NCI-H2227 (cell line): ENCODE data around the gene DGKQ.

Experiments used
- DNase-seq: peaks from one replicate; lab custom pipeline; 2025; ENCODE audit not compliant: unreplicated experiment; lab: John Stamatoyannopoulos, UW

Gene DGKQ, protein sequence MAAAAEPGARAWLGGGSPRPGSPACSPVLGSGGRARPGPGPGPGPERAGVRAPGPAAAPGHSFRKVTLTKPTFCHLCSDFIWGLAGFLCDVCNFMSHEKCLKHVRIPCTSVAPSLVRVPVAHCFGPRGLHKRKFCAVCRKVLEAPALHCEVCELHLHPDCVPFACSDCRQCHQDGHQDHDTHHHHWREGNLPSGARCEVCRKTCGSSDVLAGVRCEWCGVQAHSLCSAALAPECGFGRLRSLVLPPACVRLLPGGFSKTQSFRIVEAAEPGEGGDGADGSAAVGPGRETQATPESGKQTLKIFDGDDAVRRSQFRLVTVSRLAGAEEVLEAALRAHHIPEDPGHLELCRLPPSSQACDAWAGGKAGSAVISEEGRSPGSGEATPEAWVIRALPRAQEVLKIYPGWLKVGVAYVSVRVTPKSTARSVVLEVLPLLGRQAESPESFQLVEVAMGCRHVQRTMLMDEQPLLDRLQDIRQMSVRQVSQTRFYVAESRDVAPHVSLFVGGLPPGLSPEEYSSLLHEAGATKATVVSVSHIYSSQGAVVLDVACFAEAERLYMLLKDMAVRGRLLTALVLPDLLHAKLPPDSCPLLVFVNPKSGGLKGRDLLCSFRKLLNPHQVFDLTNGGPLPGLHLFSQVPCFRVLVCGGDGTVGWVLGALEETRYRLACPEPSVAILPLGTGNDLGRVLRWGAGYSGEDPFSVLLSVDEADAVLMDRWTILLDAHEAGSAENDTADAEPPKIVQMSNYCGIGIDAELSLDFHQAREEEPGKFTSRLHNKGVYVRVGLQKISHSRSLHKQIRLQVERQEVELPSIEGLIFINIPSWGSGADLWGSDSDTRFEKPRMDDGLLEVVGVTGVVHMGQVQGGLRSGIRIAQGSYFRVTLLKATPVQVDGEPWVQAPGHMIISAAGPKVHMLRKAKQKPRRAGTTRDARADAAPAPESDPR

DNA sequence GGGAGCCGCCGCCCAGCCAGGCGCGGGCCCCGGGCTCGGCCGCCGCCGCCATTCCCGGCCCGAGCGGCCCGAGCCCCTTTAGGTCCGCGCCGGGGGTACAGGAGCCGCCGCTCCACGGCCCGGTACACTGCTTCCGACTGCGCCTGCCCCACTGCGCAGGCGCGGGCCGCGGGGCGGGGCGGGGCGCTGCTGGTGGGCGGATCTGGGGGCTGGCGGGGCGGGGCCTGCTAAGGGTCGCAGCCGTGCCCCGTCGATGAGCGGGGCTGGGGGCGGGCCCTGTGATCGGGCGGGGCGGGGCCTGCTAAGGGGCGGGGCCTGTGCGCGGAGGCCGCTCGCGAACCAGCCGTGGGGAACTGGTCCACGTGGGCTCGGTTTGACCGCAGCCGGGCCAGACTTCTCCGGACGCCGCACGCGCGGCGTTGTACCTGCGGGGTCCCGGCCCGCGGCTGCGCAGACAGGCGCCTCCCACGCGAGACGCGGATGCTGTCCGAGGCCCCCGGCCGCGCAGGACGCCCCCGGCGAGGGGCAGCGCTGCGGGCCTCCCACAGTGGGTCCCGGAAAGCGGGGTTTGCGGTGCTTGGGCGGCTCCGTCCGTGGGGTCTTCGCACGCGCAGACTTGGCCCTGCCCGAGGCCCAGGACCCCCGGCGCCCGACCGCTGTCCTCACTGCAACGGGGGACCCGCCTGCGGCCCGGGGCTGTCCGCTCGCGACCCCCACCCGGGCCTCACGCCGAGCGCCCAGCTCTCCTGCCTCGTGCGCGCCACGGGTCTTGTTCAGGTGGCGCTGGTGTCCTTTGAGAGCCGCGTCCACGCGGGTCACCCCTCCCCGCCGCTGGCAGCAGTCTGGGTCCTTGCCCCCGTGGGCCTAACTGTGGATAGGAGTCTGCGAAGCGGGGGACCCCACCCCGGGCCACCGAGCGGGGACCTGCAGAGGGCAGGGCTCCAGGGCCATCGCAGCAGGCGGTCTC is at the start of gene DGKQ:
Gene DGKQ, minus strand, starts transcription at position 139 of the 967 bp plus-strand sequence. Its CDS starts 87 bp downstream, at position 52.
- peak; percentile 75 for DNase-seq

GRCh38 chr4:1022739-1023066 is 49.3 kb upstream of the DGKQ start:
- DNase-seq = no peak

- DNase-seq = no peak
Measured at GRCh38 chr4:1022051-1022738, 48.8 kb upstream of the DGKQ start.

- DNase-seq = no peak
Measured at GRCh38 chr4:1021386-1022050, 48.1 kb upstream of the DGKQ start.

GRCh38 chr4:1019729-1020470 is 46.5 kb upstream of the DGKQ start:
- no peak for DNase-seq

DNA sequence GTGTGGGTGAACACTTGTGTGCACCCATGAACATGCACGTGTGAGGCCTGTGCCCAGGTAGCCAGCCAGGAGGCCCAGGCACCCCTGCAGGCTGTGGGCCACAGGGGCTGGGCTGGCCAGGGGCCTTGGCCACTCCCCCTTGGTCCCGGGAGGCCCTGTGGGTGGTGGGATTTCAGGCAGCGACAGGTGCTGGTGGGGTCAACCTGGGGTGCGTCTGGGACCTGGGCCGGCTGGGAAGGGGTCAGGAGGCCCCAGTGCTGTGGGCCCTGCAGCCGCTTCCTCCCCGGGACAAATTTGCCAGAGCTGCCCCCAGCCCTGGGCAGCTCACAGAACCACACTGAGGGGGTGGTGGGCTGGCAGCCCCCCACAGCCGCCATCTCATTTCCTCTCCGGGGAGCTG is 46.0 kb upstream of the DGKQ start:
- no peak for DNase-seq

DNA sequence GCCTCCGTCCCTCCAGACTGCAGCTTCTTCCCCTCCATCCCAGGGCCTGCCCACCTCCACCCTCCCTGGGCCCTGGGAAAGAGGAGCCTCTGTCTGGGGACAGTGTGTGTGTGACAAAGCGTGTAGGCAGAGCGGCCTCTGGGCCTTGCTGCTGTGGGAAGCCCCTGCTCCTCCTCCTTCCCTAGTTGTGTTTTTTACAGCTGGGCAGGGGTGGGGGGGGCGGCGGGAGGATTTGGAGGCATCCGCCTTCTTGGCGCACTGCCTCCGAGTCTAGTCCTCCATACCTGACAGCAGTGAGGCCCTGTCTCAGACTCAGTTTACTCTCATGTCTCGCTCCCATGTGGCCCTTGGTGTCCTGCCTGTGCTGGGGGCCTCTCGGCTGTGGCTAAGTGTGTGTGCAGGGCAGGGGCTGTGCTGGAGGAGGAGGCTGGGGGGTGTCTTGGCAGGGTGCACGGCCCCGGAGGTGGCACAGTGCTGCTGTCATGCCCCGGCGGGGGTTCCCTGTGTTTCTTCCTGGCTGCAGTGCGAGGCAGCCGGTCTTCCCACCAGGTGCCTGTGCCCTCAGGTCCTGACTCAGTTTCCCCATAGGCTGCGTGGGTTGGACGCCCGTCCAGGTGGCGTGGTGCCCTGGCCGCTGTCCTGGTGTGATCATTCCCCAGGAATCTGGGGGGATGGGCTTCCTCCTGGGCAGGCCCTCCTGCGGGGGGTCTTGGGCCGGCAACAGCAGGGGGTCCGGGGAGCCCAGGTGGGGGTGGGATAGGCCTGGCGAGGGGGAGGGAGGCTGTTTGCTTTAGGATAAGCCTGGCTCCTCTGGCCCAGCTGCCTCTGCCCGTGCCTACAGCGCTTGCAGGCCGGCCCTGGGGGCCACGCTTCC is 45.0 kb upstream of the DGKQ start:
- DNase-seq = no peak

GRCh38 chr4:1017706-1018105 is 44.3 kb upstream of the DGKQ start:
- no peak for DNase-seq

GRCh38 chr4:1017211-1017610 is 43.8 kb upstream of the DGKQ start:
- no peak for DNase-seq

GRCh38 chr4:1015746-1016145 is 42.4 kb upstream of the DGKQ start:
- DNase-seq = no peak

GRCh38 chr4:1015179-1015578 is 41.8 kb upstream of the DGKQ start:
- DNase-seq = no peak

- no peak for DNase-seq
Measured at GRCh38 chr4:1014291-1015167, 41.2 kb upstream of the DGKQ start.

DNA sequence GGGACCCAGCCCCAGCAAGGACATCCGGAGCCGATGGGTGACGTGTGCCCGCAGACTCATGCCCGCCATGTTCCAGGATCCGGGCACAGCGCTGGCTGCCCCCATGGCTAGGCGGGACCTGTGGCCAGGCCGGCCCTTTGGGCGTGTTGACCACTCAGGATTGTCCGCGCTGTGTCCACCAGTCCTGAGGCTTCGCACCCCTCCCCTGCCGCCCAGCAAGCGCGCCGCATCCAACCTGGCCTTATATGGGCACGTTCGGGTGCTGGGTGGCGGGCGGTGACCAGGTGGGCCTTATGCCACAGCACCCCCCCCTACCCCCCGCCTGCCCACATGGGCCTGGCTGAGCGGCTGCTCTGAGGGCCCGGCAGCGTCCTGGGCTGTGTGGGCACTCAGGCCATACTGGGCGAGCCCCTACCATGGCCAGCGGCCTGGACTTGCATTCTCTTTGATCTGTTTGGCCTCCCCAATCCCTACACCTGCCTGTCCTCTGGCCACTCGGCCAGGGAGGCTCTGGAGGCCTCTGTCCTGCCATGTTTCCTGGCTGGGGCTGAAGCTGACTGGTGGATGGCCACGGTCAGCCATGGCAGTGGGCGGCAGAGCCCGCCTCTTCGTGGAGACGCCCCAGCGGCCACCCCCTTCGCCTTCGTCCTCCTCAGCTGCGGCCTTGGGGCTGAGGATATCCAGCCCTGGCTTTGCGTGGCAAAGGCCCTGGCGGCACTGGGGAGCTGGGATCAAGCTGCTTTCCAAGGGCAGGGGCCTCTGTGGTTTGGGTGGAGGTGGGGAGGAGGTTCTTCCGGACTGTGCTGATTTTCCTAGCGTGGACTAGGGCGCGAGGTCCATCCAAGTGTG is 40.1 kb upstream of the DGKQ start:
- no peak for DNase-seq

DNA sequence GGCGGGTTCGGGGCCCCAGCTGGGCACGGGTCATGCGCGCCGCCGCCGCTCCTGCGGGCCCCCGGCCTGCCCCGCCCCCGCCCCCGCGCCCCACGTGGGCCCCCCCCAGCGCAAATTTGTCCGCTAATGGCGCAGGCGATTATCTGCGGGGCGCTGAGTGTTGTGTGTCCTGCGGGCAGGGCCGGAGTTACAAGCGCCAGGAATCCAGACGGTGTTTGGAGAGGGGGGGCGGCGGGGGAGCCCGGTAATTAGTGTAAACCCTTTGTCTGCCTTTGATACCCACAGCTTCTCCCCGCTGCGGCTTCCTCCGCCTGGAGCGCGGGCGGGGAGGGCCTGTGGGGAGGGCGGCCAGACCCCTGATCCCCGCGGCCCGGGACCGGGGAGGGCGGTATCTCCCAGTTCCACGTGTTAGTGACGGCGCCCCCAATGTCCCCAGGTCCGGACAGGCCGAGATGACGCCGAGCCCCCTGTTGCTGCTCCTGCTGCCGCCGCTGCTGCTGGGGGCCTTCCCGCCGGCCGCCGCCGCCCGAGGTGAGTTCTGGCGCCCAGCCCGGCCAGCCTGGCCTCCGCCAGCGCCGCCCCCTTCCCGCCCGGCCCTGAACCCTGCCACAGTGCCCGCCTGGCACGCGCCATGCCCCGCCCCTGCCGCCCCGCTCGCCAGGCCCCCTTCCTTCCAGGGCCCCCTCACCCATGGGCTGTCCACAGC is 38.8 kb upstream of the DGKQ start:
- DNase-seq = peak; percentile 28

DNA sequence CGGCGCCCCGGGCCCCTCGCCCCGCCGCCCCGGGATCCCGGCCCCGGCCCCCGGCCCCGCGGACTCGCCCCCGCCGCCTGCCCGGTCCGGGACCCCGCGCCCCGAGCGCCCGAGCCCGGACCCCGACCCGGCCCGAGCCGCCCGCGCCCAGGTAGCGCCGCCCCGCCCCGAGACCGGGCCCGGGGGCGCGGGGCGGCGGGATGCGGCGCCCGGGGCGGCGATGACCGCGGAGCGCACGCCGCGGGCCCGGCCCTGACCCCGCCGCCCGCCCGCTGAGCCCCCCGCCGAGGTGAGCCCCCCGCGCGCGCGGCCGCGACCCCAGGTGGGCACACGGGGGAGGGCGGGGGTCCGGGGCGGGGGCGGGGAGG is 38.3 kb upstream of the DGKQ start:
- no peak for DNase-seq
